A549 (cell line): ENCODE results near the gene GPX5.

Experiments
- CEBPB ChIP-seq, 2 experiments: fragments of >200 bp in 1 of 2; sonication (Bioruptor Twin) in 1 of 2; formaldehyde crosslinking in 1 of 2; IDR thresholded peaks; 2 replicates each; pipeline ENCODE4 v1.6.1; 2012 to 2016
- CHD2 ChIP-seq: fragments of 150-350 bp; IDR thresholded peaks from 2 replicates; pipeline ENCODE4 v1.6.1; 2014; ENCODE audit warnings: low read length; ENCODE audit not compliant: partially characterized antibody
- E2F6 ChIP-seq: IDR thresholded peaks from 2 replicates; pipeline ENCODE4 v1.6.1; 2012; ENCODE audit warnings: low read depth, borderline replicate concordance
- EP300 ChIP-seq, 2 experiments: fragments of >200 bp; sonication (Bioruptor Twin); formaldehyde crosslinking; IDR thresholded peaks; 2 replicates in 1 of 2; 3 replicates in 1 of 2; pipeline ENCODE4 v1.6.1; 2016 to 2017
- HES2 ChIP-seq: fragments of >200 bp; sonication (Bioruptor Twin); formaldehyde crosslinking; IDR thresholded peaks from 2 replicates; pipeline ENCODE4 v1.6.1; 2016
- HOXA7 ChIP-seq: fragments of 250-450 bp; sonication (Bioruptor Pico); IDR thresholded peaks from 2 replicates; pipeline ENCODE4 v1.5.0; 2020; ENCODE audit warnings: mild to moderate bottlenecking, moderate library complexity
- MAX ChIP-seq: IDR thresholded peaks from 2 replicates; pipeline ENCODE4 v1.6.1; 2012
- NR3C1 ChIP-seq: fragments of >200 bp; sonication (Bioruptor Twin); formaldehyde crosslinking; IDR thresholded peaks from 3 replicates; pipeline ENCODE4 v1.6.1; 2017
- RAD21 ChIP-seq, 2 experiments: fragments of >200 bp in 1 of 2; sonication (Bioruptor Twin) in 1 of 2; formaldehyde crosslinking in 1 of 2; IDR thresholded peaks in 1 of 2; conservative IDR thresholded peaks in 1 of 2; 2 replicates in 1 of 2; 3 replicates in 1 of 2; pipeline ENCODE4 v1.6.1; 2012 to 2018; ENCODE audit warnings: inconsistent platforms in 1 of 2
- RCOR1 ChIP-seq: fragments of 150-350 bp; IDR thresholded peaks from 2 replicates; pipeline ENCODE4 v1.6.1; 2014; ENCODE audit warnings: antibody characterized with exemption, low read length, low read depth
- REST ChIP-seq: fragments of 200-600 bp; sonication (generic); IDR thresholded peaks from 2 replicates; pipeline ENCODE4 v1.6.1; 2016; ENCODE audit warnings: antibody characterized with exemption, mild to moderate bottlenecking, moderate library complexity
- ZNF302 ChIP-seq: fragments of 250-450 bp; sonication (Bioruptor Pico); IDR thresholded peaks from 2 replicates; pipeline ENCODE4 v1.9.0; 2021; ENCODE audit warnings: inconsistent platforms, mild to moderate bottlenecking, moderate library complexity
- TF ChIP-seq, protein P1 (sequence below): fragments of >200 bp; sonication (Bioruptor Twin); formaldehyde crosslinking; IDR thresholded peaks from 3 replicates; pipeline ENCODE4 v1.5.1; 2016
- TF ChIP-seq, protein P2 (sequence below): fragments of 450-650 bp; IDR thresholded peaks from 2 replicates; pipeline ENCODE4 v1.6.1; 2014; ENCODE audit warnings: antibody characterized with exemption

DNA sequence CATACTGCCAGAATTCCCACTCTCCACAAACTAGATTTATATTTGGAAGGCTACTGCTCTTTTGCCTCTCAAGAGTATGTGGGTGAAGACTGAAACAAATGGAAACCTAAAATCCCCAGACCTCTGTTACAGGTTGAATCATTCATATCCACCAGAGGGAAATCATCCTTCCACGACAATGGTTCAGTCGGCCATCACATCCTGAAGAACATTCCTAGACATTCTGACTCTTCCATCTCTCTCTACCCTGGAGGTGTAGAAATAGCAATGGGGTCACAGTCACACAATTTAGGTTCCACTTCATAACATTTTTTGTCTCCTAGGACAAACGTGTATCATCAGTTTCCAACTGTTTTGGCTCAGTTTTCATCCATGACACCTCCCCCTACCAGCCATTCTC is 8.6 kb downstream of the GPX5 start:
- no peak for TF ChIP-seq EP300 (IDR thresholded peaks at IDR 0.05)
- no peak for TF ChIP-seq MAX
- no peak for TF ChIP-seq RCOR1
- TF ChIP-seq, protein P1, sequence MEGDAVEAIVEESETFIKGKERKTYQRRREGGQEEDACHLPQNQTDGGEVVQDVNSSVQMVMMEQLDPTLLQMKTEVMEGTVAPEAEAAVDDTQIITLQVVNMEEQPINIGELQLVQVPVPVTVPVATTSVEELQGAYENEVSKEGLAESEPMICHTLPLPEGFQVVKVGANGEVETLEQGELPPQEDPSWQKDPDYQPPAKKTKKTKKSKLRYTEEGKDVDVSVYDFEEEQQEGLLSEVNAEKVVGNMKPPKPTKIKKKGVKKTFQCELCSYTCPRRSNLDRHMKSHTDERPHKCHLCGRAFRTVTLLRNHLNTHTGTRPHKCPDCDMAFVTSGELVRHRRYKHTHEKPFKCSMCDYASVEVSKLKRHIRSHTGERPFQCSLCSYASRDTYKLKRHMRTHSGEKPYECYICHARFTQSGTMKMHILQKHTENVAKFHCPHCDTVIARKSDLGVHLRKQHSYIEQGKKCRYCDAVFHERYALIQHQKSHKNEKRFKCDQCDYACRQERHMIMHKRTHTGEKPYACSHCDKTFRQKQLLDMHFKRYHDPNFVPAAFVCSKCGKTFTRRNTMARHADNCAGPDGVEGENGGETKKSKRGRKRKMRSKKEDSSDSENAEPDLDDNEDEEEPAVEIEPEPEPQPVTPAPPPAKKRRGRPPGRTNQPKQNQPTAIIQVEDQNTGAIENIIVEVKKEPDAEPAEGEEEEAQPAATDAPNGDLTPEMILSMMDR, result no peak
- no peak for TF ChIP-seq NR3C1
- no peak for TF ChIP-seq CEBPB (IDR thresholded peaks at IDR 0.05)
- TF ChIP-seq ZNF302 (CRISPR knock-in tag), result no peak
- no peak for TF ChIP-seq HES2
- TF ChIP-seq RAD21 (conservative IDR thresholded peaks at IDR 0.05 in 1 of 2, IDR thresholded peaks at IDR 0.05 in 1 of 2), result no peak
- TF ChIP-seq, protein P2, sequence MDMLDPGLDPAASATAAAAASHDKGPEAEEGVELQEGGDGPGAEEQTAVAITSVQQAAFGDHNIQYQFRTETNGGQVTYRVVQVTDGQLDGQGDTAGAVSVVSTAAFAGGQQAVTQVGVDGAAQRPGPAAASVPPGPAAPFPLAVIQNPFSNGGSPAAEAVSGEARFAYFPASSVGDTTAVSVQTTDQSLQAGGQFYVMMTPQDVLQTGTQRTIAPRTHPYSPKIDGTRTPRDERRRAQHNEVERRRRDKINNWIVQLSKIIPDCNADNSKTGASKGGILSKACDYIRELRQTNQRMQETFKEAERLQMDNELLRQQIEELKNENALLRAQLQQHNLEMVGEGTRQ, result no peak
- TF ChIP-seq HOXA7 (CRISPR knock-in tag), result no peak
- no peak for TF ChIP-seq REST
- no peak for TF ChIP-seq E2F6
- TF ChIP-seq CHD2, result no peak
